Psoas muscle (tissue), 8 donors: ENCODE measurements around the gene NOL12. TPM values are rescaled to one million over a fixed set of nuclear protein-coding genes. Genes with fewer than 3 reads are reported as not detected.

ENCODE experiments used
- ATAC-seq, 4 donors: fragments of 200-7000 bp; cut with Tn5 transposase; one replicate each; pipeline ENCODE4 v1.9.1; 2020; ENCODE audit warnings: moderate library complexity in 3 of 4, mild to moderate bottlenecking in 2 of 4
- DNase-seq, 2 donors: peaks; one replicate each; pipeline ENCODE4 v3.0.0-alpha.2; 2020
- H3K27ac ChIP-seq: fragments of 200-600 bp; one replicate; pipeline ENCODE4 v1.8.0; 2022
- H3K27me3 ChIP-seq, 3 donors: fragments of 200-600 bp in 1 of 3; one replicate each; pipeline versions ENCODE4 v1.6.1 to v1.8.0; 2013 to 2022; ENCODE audit warnings: low read length in 2 of 3, mild to moderate bottlenecking in 2 of 3, moderate library complexity in 1 of 3; ENCODE audit not compliant: insufficient read depth in 3 of 3
- H3K36me3 ChIP-seq, 2 donors: fragments of 200-600 bp in 1 of 2; one replicate each; pipeline versions ENCODE4 v1.6.1 to v1.8.0; 2013 to 2022; ENCODE audit warnings: low read depth in 1 of 2, mild to moderate bottlenecking in 1 of 2, moderate library complexity in 1 of 2; ENCODE audit not compliant: insufficient read depth in 1 of 2
- H3K4me1 ChIP-seq: fragments of 200-600 bp; one replicate; pipeline ENCODE4 v1.8.0; 2022
- H3K4me3 ChIP-seq: fragments of 200-600 bp; one replicate; pipeline ENCODE4 v1.8.0; 2022; ENCODE audit warnings: mild to moderate bottlenecking
- H3K9me3 ChIP-seq: fragments of 200-600 bp; one replicate; pipeline ENCODE4 v1.8.0; 2022
- WGBS, 3 donors: extraction: QIAGEN DNeasy Blood & Tissue Kit; methylation state at CpG; one replicate each; pipeline versions ENCODE4 v1.1.6 to v1.1.7; 2013; 5-methylcytosine and 5-hydroxymethylcytosine counted together
- intact Hi-C, 2 donors: fragments of 100-400 bp; cut with DNase I; formaldehyde crosslinking; loops; one replicate each; pipeline versions ENCODE4 v1.11.0 to v1.14.2; 2022
- polyA plus RNA-seq, 3 donors: library from polyadenylated mRNA; stranded (reverse); fragments of 200-250 nt; gene quantifications; one replicate each; pipeline ENCODE4 v1.2.3, GENCODE V29; 2013
- total RNA-seq, 4 donors: library from RNA; stranded (reverse); fragmentation: NEBNext Ultra II Directional in 2 of 4; extraction: Animal tissue kit (Norgen Biotek cat#: 25700) in 2 of 4; gene quantifications; one replicate each; pipeline versions ENCODE4 v1.2.1 to v1.2.4, GENCODE V29; 2021 to 2023
- TF ChIP-seq, protein P1 (sequence below): fragments of 200-600 bp; IDR thresholded peaks from one replicate; pipeline ENCODE4 v1.8.0; 2022; ENCODE audit warnings: antibody characterized with exemption
- donor health status: healthy with polysubstance abuse.
- donor health status: DM: no; HTN: no; CAD: no; lungs with moderate emphysema.
- donor health status: Bipolar disorder and iron deficiency.
- donor health status: healthy.
- donor health status: DM: yes; HTN: yes; CAD: no.
- donor health status: DM: no; HTN: no; CAD: no.
- donor health status: DM: no; HTN: no; CAD: no.
- donor health status: DM: yes; HTN: yes; CAD: no.

NOL12 gene
- total and polyA plus RNA-seq, 7 donors, result 11.9 to 43.4 (median 15.4) TPM

DNA sequence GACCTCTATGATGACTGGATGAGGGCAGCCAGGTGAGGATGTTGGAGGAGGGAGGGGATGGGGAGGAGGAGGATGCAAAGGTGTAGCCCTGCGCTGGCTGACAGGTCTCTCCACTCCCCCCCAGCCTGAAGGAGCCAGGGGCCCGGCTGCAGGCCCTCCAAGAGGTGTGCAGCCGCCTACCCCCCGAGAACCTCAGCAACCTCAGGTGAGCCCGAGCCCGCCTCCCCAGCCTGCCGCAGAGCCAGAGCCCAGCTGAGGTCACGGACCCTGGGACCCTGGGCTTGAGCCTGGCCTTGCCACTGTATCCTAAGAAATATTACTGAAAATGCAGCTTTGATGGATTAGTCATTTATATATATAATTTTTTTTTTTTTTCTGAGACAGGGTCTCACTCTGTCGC, 38.8 kb upstream of the NOL12 start:
- DNase-seq (no peak), ATAC-seq (no peak)
- WGBS, 3 donors, result 95 to 98% (median 97%) methylated on average over 9 of the region's 9 CpGs
- TF ChIP-seq, protein P1, sequence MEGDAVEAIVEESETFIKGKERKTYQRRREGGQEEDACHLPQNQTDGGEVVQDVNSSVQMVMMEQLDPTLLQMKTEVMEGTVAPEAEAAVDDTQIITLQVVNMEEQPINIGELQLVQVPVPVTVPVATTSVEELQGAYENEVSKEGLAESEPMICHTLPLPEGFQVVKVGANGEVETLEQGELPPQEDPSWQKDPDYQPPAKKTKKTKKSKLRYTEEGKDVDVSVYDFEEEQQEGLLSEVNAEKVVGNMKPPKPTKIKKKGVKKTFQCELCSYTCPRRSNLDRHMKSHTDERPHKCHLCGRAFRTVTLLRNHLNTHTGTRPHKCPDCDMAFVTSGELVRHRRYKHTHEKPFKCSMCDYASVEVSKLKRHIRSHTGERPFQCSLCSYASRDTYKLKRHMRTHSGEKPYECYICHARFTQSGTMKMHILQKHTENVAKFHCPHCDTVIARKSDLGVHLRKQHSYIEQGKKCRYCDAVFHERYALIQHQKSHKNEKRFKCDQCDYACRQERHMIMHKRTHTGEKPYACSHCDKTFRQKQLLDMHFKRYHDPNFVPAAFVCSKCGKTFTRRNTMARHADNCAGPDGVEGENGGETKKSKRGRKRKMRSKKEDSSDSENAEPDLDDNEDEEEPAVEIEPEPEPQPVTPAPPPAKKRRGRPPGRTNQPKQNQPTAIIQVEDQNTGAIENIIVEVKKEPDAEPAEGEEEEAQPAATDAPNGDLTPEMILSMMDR, result no peak
- Histone ChIP-seq H3K36me3 (no peaks in the 10 kb centered on the region), H3K4me1 (no peaks in the 10 kb centered on the region), H3K27me3 (no peaks in the 10 kb centered on the region), H3K9me3 (no peaks in the 10 kb centered on the region), H3K27ac (no peak overlapping the region), H3K4me3 (no peak overlapping the region)
- intact Hi-C loops, result no loop called here

DNA sequence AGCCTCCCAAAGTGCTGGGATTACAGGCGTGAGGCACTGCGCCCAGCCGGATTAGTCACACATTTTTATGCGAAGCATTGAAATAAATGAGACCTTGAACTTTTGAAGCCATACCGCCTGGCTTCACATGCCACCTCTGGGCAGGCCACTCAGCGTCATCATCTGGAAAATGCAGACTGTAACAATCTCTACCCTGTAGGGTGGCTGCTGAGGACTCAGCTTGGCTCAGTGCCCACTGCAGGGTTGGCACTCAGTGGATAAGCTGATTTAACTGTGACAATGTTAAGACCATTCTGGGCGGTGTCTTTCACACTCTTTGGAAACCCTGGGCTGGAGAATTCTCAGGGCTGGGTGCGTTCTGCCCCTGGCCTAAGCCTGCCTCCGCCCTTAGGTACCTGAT, 38.2 kb upstream of the NOL12 start:
- DNase-seq, result no peak
- H3K27ac ChIP-seq, result no peak overlapping the region
- no peak overlapping the region for H3K4me3 ChIP-seq
- TF ChIP-seq, protein P1, result no peak
- H3K27me3 ChIP-seq, result no peaks in the 10 kb centered on the region
- no peaks in the 10 kb centered on the region for H3K4me1 ChIP-seq
- H3K9me3 ChIP-seq, result no peaks in the 10 kb centered on the region
- 59 to 70% (median 68%) methylated on average over 9 of the region's 9 CpGs for WGBS, 3 donors
- intact Hi-C loops, result no loop called here
- ATAC-seq, result no peak
- no peaks in the 10 kb centered on the region for H3K36me3 ChIP-seq

DNA sequence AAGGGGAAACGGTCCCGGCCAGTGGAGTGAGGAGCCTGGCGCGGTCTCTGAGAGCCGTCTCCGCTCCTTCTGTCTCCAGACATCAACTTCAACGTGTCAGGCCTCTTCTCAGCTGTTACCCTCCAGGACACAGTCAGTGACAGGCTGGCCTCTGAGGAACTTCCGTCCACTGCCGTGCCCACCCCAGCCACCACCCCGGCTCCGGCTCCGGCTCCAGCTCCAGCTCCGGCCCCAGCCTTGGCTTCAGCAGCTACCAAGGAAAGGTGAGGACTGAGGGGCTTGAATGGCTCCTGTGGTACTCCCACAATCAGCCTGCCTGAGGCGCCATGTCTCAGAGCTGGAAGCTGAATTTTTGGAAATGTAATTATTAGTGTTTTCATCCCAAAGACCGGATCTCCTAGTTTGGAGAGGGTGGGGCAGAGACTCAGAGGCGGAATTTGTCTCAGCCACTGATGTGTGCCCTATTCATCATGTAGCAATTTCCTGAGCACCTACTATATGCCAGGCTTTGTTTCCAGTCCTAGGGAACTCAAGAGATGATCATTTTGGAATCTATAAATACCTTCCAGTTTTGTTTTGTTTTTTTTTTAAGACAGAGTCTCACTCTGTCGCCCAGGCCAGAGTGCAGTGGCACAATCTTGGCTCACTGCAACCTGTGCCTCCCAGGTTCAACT, 35.5 kb upstream of the NOL12 start:
- intact Hi-C loops, result no loop called here
- Histone ChIP-seq H3K36me3 (no peaks in the 10 kb centered on the region), H3K27ac (no peak overlapping the region), H3K27me3 (no peaks in the 10 kb centered on the region), H3K4me3 (no peak overlapping the region), H3K4me1 (no peaks in the 10 kb centered on the region), H3K9me3 (no peaks in the 10 kb centered on the region)
- 84 to 88% (median 88%) methylated on average over 17 of the region's 17 CpGs for WGBS, 3 donors
- TF ChIP-seq, protein P1, result no peak
- no peak for ATAC-seq
- DNase-seq, result no peak

DNA sequence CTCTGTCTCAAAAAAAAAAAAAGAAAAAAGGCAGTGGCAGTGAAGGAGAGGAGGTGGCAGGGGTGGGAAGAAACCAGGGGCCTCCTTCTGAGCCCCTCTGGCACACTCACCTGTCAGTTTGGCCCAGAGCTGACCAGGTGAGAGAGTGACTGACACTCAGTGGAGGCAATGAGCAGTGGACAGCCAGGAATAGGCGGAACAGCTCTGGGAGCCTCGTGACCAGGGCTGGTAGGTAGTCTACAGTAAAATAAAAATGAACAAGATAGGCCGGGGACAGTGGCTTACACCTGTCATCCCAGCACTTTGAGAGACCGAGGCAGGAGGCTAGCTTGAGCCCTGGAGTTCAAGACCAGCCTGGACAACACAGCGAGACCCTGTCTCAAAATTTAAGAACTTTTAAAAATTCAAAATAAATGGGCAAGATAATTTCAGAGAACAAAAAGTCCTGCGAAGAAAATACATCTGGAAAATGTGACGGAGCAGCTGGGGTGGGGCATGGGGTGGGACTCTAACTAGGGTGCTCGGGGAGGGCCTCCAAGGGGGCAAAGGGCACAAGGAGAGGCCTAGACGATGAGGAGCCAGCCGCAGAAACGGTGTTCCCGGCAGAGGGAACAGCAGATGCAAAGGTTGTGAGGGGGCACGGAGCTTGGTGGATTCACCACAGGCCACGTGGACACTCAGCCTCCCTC, 31.4 kb upstream of the NOL12 start:
- ATAC-seq (no peak), DNase-seq (no peak)
- Histone ChIP-seq H3K4me1 (peaks cover 11% of the 10 kb centered on the region), H3K4me3 (no peak overlapping the region), H3K27ac (no peak overlapping the region), H3K36me3 (no peaks in the 10 kb centered on the region), H3K9me3 (no peaks in the 10 kb centered on the region), H3K27me3 (no peaks in the 10 kb centered on the region)
- 75 to 84% (median 82%) methylated on average over 11 to 14 of the region's 14 CpGs for WGBS, 3 donors
- TF ChIP-seq, protein P1, result no peak
- intact Hi-C loops, result no loop called here
